IPS-18c (cell line): Measurements from ENCODE around the gene WBP2NL.
"Not testable (repeated sequence)": the region's sequence is repeated elsewhere in the genome, so short reads cannot be mapped to it uniquely, and the experiment has no call there.

Source experiments
- H3K4me3 ChIP-seq: 2 replicates; pipeline ENCODE4 v1.7.0; 2013; ENCODE audit warnings: low read depth, mild to moderate bottlenecking, low read length, moderate library complexity; ENCODE audit not compliant: insufficient read depth
- H3K9me3 ChIP-seq: one replicate; pipeline ENCODE4 v1.6.1; 2013; ENCODE audit warnings: mild to moderate bottlenecking, low read length, moderate library complexity; ENCODE audit not compliant: control insufficient read depth, insufficient read depth

Gene WBP2NL

GRCh38 chr22:42061041-42061440 lies 62.5 kb downstream of the WBP2NL start:
- no peaks in the 10 kb centered on the region for H3K9me3 ChIP-seq
- no peak overlapping the region for H3K4me3 ChIP-seq

DNA sequence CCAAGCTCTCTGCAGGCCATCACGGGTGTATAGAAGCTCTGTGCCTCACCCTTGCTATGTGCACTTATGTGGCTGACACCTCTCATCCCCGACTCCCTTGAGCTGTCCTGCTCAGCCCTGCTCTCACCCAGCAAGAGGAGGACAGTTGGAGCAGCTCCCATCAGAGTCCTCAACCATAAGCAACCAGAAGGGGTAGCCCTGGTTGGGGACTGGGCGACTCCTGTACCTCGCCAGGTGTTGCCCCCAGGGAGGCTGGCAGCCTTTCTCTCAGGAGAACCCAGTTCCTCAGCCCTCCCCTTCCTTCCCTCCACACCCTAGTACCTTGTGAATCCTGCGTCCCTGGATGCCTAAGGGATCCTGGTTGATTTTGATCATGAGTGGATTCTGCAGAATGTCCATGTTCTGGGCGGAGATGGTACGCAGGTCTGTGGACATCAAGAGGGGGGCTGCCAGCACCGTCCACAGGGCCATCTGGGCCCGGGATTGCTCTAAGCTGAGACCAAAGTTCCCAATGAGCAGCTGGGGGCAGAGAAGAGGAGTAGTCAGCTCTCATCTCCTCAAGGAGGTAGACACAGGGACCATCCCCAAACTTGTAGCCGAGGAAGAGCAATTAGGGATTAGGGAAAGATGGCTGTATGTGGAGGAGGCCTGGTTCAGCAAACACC lies 64.0 kb downstream of the WBP2NL start:
- Histone ChIP-seq H3K9me3 (no peaks in the 10 kb centered on the region), H3K4me3 (no peak overlapping the region)

GRCh38 chr22:42064629-42065028 lies 66.0 kb downstream of the WBP2NL start:
- Histone ChIP-seq H3K9me3 (no peaks in the 10 kb centered on the region), H3K4me3 (no peak overlapping the region)

DNA sequence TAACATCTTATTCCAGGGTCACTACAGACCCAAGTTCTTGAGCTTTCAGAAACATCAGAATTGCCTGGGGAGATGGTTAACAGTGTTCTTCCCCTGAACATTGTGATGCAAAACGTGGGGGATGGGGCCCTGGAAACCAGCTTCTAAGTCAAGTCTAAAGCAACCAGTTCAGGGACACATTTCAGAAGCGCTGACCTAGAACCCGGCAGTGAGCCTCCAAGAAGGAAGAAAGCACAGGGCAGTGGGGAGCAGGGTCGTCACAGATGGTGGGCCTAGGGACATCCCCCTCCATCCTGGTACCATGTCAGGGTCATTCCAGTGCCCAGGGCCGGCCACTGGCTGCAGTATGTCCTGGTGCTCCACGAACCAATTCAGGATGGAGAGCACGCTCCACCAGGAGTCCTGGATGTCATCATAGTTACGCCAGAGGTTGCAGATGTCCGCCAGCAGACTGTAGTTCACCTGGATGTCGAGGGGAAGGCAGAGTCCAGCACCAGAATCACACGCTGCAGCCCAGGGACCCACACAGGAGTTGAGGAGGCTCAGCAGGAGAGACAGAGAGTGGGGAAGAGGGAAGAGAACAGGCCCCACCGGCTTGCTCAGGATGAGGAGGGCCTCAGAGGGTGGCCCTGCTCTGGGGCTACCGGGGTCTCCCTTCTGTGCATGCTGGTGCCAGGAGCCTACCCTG lies 67.0 kb downstream of the WBP2NL start:
- Histone ChIP-seq H3K4me3 (no peak overlapping the region; the same call in 1 of the 2 replicates), H3K9me3 (no peaks in the 10 kb centered on the region)

DNA sequence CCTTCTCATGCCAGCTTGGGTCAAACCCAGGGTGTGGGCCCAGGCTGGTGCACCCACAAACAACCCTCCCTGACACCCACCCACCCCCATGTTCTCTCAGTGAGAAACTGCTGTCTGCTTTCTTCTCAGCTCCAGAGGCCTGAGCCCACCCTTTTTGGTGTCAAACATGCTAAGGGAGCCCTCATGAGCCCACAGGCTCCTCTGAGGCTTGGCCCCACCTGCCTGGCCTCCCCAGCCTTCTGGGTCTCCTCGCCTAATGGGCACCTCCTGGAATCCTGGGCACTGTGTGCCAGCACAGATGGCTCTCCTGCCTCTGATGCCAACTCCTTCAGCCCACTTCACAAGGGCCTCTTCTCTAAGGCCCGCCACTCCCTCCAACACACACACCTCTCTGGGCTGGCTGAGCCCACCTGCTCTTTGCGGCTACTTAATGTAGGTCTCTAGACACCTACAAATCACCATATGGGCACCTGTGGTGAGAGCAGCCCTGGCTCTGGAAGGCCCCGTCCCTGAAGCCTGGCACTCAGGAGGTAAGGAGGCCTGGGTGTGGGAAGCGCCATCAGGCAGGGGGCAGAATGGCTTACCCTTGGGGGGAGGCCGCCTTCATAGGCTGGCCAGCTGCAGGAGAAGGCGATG lies 67.7 kb downstream of the WBP2NL start:
- Histone ChIP-seq H3K4me3 (no peak overlapping the region), H3K9me3 (no peaks in the 10 kb centered on the region)

DNA sequence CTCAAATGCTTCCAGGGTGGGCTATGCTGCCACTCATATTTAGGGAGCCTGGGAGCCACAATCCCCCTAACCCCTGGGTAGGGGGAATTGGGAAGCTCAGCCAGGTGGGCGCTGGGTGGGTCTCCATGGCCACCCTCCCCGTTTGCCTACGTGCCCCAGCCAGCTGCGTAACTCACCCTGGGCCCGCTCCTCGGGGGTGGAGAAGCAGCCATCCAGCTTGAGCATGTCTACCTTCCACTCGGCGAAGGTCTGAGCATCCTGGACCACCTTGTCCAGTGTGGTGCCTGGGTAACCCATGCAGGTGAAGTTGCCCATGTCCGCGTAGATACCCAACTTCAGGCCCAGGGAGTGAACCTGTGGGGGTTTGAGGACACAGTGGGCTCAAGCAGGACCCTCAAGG lies 68.3 kb downstream of the WBP2NL start:
- no peak overlapping the region for H3K4me3 ChIP-seq
- H3K9me3 ChIP-seq: no peaks in the 10 kb centered on the region

- no peaks in the 10 kb centered on the region for H3K9me3 ChIP-seq
- no peak overlapping the region for H3K4me3 ChIP-seq
Observed at GRCh38 chr22:42067671-42068251, 69.2 kb downstream of the WBP2NL start.

DNA sequence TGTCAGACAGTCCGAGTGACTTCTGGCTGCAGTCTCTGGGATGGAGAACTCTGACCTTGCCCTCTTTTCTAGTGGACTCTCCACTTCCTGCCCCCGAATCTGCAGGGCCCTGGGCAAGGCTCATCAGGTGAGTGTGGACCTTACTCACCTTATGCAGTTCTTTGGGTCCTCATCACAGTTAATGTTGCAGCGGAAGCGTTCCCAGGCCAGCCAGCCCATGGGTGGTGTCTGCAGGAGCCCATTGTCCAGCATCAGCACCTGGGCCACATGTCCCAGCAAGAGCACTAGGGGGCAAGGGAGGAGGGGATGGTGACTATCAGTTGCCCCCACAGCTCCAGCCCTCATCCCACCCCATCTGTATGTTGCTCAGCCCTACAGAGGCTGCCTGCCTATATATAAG lies 69.7 kb downstream of the WBP2NL start:
- no peaks in the 10 kb centered on the region for H3K9me3 ChIP-seq
- no peak overlapping the region for H3K4me3 ChIP-seq

GRCh38 chr22:42069801-42070516 lies 71.4 kb downstream of the WBP2NL start:
- Histone ChIP-seq H3K9me3 (no peaks in the 10 kb centered on the region), H3K4me3 (peak overlapping the region; percentile 70)

DNA sequence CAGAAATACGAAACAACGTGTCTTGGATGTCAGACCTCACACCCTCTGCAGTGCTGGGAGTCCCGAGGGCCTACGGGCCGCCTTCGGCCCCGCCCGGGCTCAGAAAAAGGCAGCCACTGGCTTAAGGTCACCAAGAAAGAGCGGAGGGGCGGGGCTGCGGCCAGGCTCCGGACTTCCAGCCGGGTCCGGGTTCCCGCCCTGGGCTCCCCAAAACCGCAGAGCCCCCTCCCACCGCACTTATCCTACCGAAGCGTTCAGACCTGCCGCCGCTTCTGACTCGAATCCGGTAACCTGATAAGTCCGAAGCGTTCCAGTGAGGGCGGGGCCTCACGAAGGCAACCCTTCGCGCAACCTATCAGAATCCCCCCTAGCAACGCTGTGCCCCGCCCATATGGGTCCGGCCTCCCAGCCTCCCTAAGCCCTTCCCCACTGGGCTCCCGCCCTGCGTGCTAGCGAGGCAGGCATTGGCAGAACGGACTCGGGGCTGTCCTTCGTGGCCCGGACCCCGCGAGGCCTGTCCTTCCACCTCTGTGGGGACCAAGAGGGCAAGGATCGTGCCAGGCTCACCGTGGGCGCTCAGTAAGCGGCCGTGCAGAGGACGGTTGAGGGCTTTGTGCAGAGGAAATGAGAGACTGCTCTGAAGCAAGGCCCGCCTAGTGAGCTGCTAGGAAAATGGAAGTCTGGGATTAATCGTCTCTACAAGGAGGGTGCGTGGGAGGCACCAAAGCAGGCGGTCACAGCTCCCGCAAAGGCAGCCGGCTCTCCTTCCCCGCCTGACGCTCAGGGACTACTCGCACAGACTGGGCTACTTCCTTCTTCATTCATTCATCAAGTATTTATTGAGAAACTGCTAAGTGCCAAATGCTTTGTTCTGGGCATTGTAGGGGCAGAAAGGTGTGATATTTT lies 72.2 kb downstream of the WBP2NL start, which contains the start of gene NAGA:
TSS of gene NAGA (minus strand) at position 296 of the 906 bp plus-strand sequence. CDS start 515 bp downstream, outside the sequence.
- no peaks in the 10 kb centered on the region for H3K9me3 ChIP-seq
- H3K4me3 ChIP-seq: peak within 1 kb of the TSS; percentile 70

DNA sequence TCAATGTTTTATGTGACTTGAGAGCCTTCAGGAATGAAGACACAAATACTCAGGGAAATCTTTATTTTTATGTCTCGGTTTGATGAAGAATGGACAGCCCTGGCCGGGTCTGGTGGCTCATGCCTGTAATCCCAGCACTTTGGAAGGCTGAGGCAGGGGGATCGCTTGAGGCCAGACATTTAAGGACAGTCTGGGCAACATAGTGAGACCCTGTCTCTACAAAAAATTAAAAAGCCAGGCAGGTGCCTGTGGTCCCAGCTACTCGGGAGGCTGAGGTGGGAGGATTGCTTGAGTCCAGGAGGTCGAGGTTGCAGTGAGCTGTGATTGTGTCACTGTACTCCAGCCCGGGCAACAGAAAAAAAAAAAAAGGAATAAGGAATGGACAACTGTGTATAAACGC lies 72.9 kb downstream of the WBP2NL start:
- H3K9me3 ChIP-seq: not testable (repeated sequence)
- 0 out of 2 replicates have a peak overlapping the region, but pooled peaks have one; percentile 70 for H3K4me3 ChIP-seq

DNA sequence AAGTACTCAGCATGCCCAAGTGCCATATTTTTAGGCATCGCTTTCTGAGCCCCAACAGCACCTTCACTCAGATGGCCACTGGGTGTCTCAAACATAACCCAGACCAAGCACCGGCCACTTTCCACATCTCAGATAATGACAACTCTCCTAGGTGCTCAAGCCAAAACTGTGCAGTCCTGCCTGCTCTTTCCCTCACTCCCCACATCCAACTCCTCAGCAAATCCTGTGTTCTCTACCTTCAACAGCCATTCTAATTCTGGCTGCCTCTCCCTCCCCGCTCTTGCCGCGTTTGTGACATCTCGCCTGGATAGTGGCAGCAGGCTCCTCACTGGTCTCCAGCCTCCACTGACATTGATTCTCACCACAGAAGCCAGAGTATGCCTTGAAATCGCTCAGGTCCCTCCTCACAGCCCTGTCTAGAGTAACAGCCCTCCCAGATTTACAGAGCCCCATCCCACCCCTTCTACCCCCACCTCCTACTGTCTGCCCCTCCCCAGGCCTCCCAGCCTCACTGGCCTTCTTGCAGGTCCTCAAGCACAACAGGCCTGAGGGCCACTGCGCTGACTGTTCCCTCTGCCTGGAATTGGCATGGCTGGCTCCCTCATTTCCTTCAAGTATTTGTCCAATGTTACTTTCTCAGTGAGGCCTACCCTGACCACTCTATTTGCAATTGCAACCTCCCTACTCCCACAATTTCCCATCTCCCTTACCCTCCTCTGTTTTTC lies 74.2 kb downstream of the WBP2NL start:
- no peaks in the 10 kb centered on the region for H3K9me3 ChIP-seq
- no peak overlapping the region for H3K4me3 ChIP-seq

- Histone ChIP-seq H3K4me3 (no peak overlapping the region), H3K9me3 (no peaks in the 10 kb centered on the region)
Observed at GRCh38 chr22:42073621-42074041, 75.0 kb downstream of the WBP2NL start.

GRCh38 chr22:42074132-42074811 lies 75.7 kb downstream of the WBP2NL start, which contains the start of gene PHETA2:
PHETA2 (plus strand) TSS chr22:42074248; CDS start chr22:42077294, 3,046 bp downstream.
- peak within 1 kb of the TSS; percentile 43; the same call in 1 of the 2 replicates for H3K4me3 ChIP-seq
- H3K9me3 ChIP-seq: no peaks in the 10 kb centered on the region
